HepG2 (cell line): Measurements from ENCODE around the gene TWNK. TPM values are rescaled to one million over a fixed set of nuclear protein-coding genes. Genes with fewer than 3 reads are reported as not detected.
A peak's percentile ranks its signal among the peaks of the same experiment; 100 is the strongest.

Experiments used
- CC2D1A ChIP-seq: sonication (generic); formaldehyde crosslinking; IDR thresholded peaks from 2 replicates; pipeline ENCODE4 v1.8.1; 2023; ENCODE audit warnings: mild to moderate bottlenecking, missing genetic modification reagents
- HNRNPLL ChIP-seq: fragments of 200-400 bp; formaldehyde crosslinking; IDR thresholded peaks from 2 replicates; pipeline ENCODE4 v1.6.1; 2017; ENCODE audit warnings: mild to moderate bottlenecking, low read depth, low read length; ENCODE audit not compliant: poor library complexity, severe bottlenecking
- HOXA7 ChIP-seq: sonication (generic); formaldehyde crosslinking; IDR thresholded peaks from 2 replicates; pipeline ENCODE4 v1.8.1; 2022; ENCODE audit warnings: mild to moderate bottlenecking, missing genetic modification reagents, moderate library complexity
- MLLT10 ChIP-seq: sonication (generic); formaldehyde crosslinking; IDR thresholded peaks from 2 replicates; pipeline ENCODE4 v1.4.0; 2020; ENCODE audit warnings: missing genetic modification reagents
- NFE2L1 ChIP-seq: sonication (generic); formaldehyde crosslinking; IDR thresholded peaks from 2 replicates; pipeline ENCODE4 v1.4.0; 2020; ENCODE audit warnings: missing genetic modification reagents, mild to moderate bottlenecking, borderline replicate concordance
- REL ChIP-seq: sonication (generic); formaldehyde crosslinking; conservative IDR thresholded peaks from 2 replicates; pipeline ENCODE4 v1.8.0; 2022; ENCODE audit warnings: mild to moderate bottlenecking, missing genetic modification reagents, moderate library complexity
- RELA ChIP-seq: sonication (generic); formaldehyde crosslinking; IDR thresholded peaks from 2 replicates; pipeline ENCODE4 v1.4.0; 2020; ENCODE audit warnings: missing genetic modification reagents
- SATB2 ChIP-seq: sonication (generic); formaldehyde crosslinking; IDR thresholded peaks from 2 replicates; pipeline ENCODE4 v1.5.0; 2020; ENCODE audit warnings: missing genetic modification reagents
- SIN3B ChIP-seq: fragments of 150-350 bp; IDR thresholded peaks from 2 replicates; pipeline ENCODE4 v1.6.1; 2014; ENCODE audit warnings: low read length
- SP4 ChIP-seq: sonication (generic); formaldehyde crosslinking; IDR thresholded peaks from 2 replicates; pipeline ENCODE4 v1.8.1; 2023; ENCODE audit warnings: mild to moderate bottlenecking, missing genetic modification reagents
- TAF15 ChIP-seq: fragments of 200-400 bp; formaldehyde crosslinking; IDR thresholded peaks from one replicate; pipeline ENCODE4 v1.6.1; 2018; ENCODE audit warnings: mild to moderate bottlenecking, low read depth, low read length; ENCODE audit not compliant: poor library complexity, severe bottlenecking
- THAP11 ChIP-seq: IDR thresholded peaks from 2 replicates; pipeline ENCODE4 v1.6.1; 2016; ENCODE audit warnings: missing biosample characterization, missing genetic modification reagents
- ZNF207 ChIP-seq: fragments of 450-650 bp; IDR thresholded peaks from 2 replicates; pipeline ENCODE4 v1.6.1; 2016; ENCODE audit warnings: antibody characterized with exemption, borderline replicate concordance
- ZNF256 ChIP-seq: sonication (generic); formaldehyde crosslinking; conservative IDR thresholded peaks from 2 replicates; pipeline ENCODE4 v1.4.0; 2020; ENCODE audit warnings: missing genetic modification reagents
- ZNF260 ChIP-seq: sonication (generic); formaldehyde crosslinking; IDR thresholded peaks from 2 replicates; pipeline ENCODE4 v1.4.0; 2020; ENCODE audit warnings: missing genetic modification reagents, low read depth, mild to moderate bottlenecking, borderline replicate concordance
- ZNF547 ChIP-seq: sonication (generic); formaldehyde crosslinking; IDR thresholded peaks from 2 replicates; pipeline ENCODE4 v1.5.1; 2020; ENCODE audit warnings: mild to moderate bottlenecking, missing genetic modification reagents
- ZNF75D ChIP-seq: sonication (generic); formaldehyde crosslinking; IDR thresholded peaks from 2 replicates; pipeline ENCODE4 v1.8.1; 2023; ENCODE audit warnings: missing genetic modification reagents, mild to moderate bottlenecking, borderline replicate concordance
- polyA plus RNA-seq, 8 experiments: library from polyadenylated mRNA; depleted of rRNA in 3 of 8; stranded (reverse) in 7 of 8; unstranded in 1 of 8; fragments of >200 nt; fragmentation: Illumina TruSeq in 4 of 8; extraction: Trizol in 4 of 8; gene quantifications; 2 replicates each; pipeline versions ENCODE4 v1.2.1 to v1.2.3, GENCODE V29; 2011 to 2016; ENCODE audit warnings: low read depth in 4 of 8, missing spikeins in 1 of 8, mixed read lengths in 1 of 8; ENCODE audit not compliant: insufficient read depth in 1 of 8
- total RNA-seq, 5 experiments: library from RNA; depleted of rRNA; stranded (reverse); fragments of >200 nt; fragmentation: Illumina TruSeq; extraction: Trizol; gene quantifications; 2 replicates each; pipeline ENCODE4 v1.2.3, GENCODE V29; 2016; ENCODE audit warnings: low read depth in 1 of 5
- TF ChIP-seq, protein P1 (sequence below): IDR thresholded peaks from 2 replicates; pipeline ENCODE4 v1.6.1; 2016; ENCODE audit warnings: low read depth, borderline replicate concordance
- TF ChIP-seq, protein P2 (sequence below): sonication (generic); formaldehyde crosslinking; IDR thresholded peaks from 2 replicates; pipeline ENCODE4 v1.4.0; 2020; ENCODE audit warnings: missing genetic modification reagents, mild to moderate bottlenecking, borderline replicate concordance
- TF ChIP-seq, protein P3 (sequence below): sonication (generic); formaldehyde crosslinking; IDR thresholded peaks from 2 replicates; pipeline ENCODE4 v1.9.0; 2022; ENCODE audit warnings: low read depth, missing genetic modification reagents
- TF ChIP-seq, protein P4 (sequence below): IDR thresholded peaks from 2 replicates; pipeline ENCODE4 v1.6.1; 2016
- TF ChIP-seq, protein P5 (sequence below): sonication (generic); formaldehyde crosslinking; IDR thresholded peaks from 2 replicates; pipeline ENCODE4 v1.4.0; 2020; ENCODE audit warnings: mild to moderate bottlenecking, low read depth, missing genetic modification reagents

Gene TWNK
- total and polyA plus RNA-seq, 2 of the 13 experiments (the other 11 are each of a cell fraction or from before 2014, with no cell fraction given), result 10.7 to 16.5 TPM

DNA sequence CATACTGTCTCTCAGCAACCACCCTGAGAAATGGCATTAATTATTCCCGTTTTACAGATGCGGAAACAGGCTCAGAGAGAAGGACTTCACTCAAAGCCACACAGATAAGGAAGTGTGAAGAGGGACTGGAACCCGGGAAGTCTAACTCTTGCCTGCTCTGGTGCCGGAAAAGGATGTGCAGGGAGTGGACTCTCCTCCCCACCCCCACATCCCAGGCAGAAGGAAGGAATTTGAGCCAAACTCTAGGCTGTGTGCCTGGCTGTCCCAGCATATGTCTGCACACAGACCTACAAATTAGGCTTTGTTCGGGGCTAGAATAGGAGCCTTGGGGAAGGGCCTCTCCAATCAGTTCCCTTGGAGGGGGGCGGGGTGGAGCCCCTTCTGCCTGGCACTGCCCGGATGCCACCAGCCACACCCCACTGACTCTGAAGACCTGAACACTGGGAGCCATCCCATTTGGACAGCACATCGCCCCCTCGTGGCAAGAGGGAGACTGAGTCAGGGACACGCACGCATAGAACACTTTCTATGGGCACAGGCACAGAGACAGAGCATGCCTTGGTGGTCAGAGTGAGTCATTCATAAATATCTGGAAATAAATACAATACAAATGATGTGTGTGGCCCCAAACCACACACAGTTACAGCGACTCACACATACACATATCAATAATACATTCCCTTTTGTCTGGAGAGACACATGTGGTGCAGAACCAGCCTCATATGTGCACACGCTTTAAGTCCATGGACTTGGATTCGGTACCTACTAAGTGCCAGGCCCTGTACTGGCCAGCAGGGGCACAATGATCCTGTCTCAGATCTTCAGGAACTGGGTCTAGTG, 25.4 kb downstream of the TWNK start (continued):
- no peak for TF ChIP-seq TAF15
- peak; percentile 38; the same call in 1 of the 2 replicates for TF ChIP-seq SP4 (CRISPR knock-in tag)
- no peak for TF ChIP-seq MLLT10 (CRISPR knock-in tag)
- TF ChIP-seq, protein P1, sequence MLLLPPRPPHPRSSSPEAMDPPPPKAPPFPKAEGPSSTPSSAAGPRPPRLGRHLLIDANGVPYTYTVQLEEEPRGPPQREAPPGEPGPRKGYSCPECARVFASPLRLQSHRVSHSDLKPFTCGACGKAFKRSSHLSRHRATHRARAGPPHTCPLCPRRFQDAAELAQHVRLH, result 0 out of 2 replicates have a peak, but pooled peaks have one; percentile 46
- TF ChIP-seq THAP11 (CRISPR knock-in tag), result peak; percentile 40
- no peak for TF ChIP-seq REL
- TF ChIP-seq HNRNPLL, result no peak
- no peak for TF ChIP-seq HOXA7 (CRISPR knock-in tag)
- TF ChIP-seq SATB2 (CRISPR knock-in tag), result no peak
- TF ChIP-seq CC2D1A (CRISPR knock-in tag), result no peak
- TF ChIP-seq, protein P2, sequence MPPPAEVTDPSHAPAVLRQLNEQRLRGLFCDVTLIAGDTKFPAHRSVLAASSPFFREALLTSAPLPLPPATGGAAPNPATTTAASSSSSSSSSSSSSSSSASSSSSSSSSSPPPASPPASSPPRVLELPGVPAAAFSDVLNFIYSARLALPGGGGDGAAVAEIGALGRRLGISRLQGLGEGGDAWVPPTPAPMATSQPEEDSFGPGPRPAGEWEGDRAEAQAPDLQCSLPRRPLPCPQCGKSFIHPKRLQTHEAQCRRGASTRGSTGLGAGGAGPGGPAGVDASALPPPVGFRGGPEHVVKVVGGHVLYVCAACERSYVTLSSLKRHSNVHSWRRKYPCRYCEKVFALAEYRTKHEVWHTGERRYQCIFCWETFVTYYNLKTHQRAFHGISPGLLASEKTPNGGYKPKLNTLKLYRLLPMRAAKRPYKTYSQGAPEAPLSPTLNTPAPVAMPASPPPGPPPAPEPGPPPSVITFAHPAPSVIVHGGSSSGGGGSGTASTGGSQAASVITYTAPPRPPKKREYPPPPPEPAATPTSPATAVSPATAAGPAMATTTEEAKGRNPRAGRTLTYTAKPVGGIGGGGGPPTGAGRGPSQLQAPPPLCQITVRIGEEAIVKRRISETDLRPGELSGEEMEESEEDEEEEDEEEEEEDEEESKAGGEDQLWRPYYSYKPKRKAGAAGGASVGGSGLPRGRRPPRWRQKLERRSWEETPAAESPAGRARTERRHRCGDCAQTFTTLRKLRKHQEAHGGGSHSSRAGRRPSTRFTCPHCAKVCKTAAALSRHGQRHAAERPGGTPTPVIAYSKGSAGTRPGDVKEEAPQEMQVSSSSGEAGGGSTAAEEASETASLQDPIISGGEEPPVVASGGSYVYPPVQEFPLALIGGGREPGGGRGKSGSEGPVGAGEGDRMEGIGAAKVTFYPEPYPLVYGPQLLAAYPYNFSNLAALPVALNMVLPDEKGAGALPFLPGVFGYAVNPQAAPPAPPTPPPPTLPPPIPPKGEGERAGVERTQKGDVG (CRISPR knock-in tag), result no peak
- TF ChIP-seq NFE2L1 (CRISPR knock-in tag), result no peak
- TF ChIP-seq ZNF256 (CRISPR knock-in tag), result no peak
- TF ChIP-seq, protein P3, sequence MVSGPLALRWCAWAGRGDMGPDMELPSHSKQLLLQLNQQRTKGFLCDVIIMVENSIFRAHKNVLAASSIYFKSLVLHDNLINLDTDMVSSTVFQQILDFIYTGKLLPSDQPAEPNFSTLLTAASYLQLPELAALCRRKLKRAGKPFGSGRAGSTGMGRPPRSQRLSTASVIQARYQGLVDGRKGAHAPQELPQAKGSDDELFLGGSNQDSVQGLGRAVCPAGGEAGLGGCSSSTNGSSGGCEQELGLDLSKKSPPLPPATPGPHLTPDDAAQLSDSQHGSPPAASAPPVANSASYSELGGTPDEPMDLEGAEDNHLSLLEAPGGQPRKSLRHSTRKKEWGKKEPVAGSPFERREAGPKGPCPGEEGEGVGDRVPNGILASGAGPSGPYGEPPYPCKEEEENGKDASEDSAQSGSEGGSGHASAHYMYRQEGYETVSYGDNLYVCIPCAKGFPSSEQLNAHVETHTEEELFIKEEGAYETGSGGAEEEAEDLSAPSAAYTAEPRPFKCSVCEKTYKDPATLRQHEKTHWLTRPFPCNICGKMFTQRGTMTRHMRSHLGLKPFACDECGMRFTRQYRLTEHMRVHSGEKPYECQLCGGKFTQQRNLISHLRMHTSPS (CRISPR knock-in tag), result peak; percentile 92
- TF ChIP-seq ZNF260, result no peak
- TF ChIP-seq RELA (CRISPR knock-in tag), result no peak
- TF ChIP-seq ZNF207, result no peak
- TF ChIP-seq SIN3B, result no peak
- TF ChIP-seq, protein P4, sequence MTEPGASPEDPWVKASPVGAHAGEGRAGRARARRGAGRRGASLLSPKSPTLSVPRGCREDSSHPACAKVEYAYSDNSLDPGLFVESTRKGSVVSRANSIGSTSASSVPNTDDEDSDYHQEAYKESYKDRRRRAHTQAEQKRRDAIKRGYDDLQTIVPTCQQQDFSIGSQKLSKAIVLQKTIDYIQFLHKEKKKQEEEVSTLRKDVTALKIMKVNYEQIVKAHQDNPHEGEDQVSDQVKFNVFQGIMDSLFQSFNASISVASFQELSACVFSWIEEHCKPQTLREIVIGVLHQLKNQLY (CRISPR knock-in tag), result no peak
- TF ChIP-seq ZNF75D (CRISPR knock-in tag), result peak; percentile 41; the same call in 1 of the 2 replicates
- no peak; the same call in 1 of the 2 replicates for TF ChIP-seq ZNF547 (CRISPR knock-in tag)
- TF ChIP-seq, protein P5, sequence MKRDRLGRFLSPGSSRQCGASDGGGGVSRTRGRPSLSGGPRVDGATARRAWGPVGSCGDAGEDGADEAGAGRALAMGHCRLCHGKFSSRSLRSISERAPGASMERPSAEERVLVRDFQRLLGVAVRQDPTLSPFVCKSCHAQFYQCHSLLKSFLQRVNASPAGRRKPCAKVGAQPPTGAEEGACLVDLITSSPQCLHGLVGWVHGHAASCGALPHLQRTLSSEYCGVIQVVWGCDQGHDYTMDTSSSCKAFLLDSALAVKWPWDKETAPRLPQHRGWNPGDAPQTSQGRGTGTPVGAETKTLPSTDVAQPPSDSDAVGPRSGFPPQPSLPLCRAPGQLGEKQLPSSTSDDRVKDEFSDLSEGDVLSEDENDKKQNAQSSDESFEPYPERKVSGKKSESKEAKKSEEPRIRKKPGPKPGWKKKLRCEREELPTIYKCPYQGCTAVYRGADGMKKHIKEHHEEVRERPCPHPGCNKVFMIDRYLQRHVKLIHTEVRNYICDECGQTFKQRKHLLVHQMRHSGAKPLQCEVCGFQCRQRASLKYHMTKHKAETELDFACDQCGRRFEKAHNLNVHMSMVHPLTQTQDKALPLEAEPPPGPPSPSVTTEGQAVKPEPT, result no peak
